NCI-H1694 (cell line): ENCODE measurements around the gene NEU1.
"Not testable (repeated sequence)": the region's sequence is repeated elsewhere in the genome, so short reads cannot be mapped to it uniquely, and the experiment has no call there.

ENCODE experiments used
- DNase-seq: peaks from one replicate; lab custom pipeline; 2025; lab: John Stamatoyannopoulos, UW

NEU1 gene

GRCh38 chr6:31874084-31874670 is 11.6 kb upstream of the NEU1 start:
- DNase-seq: no peak

- no peak for DNase-seq
Observed at GRCh38 chr6:31871046-31871659, 8.5 kb upstream of the NEU1 start.

- no peak for DNase-seq
Observed at GRCh38 chr6:31870385-31870921, 7.8 kb upstream of the NEU1 start.

GRCh38 chr6:31869343-31869742 is 6.7 kb upstream of the NEU1 start:
- DNase-seq: no peak

GRCh38 chr6:31868658-31868971 is 6.0 kb upstream of the NEU1 start:
- not testable (repeated sequence) for DNase-seq

- DNase-seq: no peak
Observed at GRCh38 chr6:31865205-31866118, 2.8 kb upstream of the NEU1 start.

- no peak for DNase-seq
Observed at GRCh38 chr6:31864818-31865204, 2.2 kb upstream of the NEU1 start.

GRCh38 chr6:31864123-31864562 is 1.5 kb upstream of the NEU1 start:
- not testable (repeated sequence) for DNase-seq

- no peak for DNase-seq
Observed at GRCh38 chr6:31861919-31862343, 690 bp downstream of the NEU1 start.

GRCh38 chr6:31861150-31861549 is 1.5 kb downstream of the NEU1 start:
- no peak for DNase-seq

- no peak for DNase-seq
Observed at GRCh38 chr6:31860349-31860748, 2.3 kb downstream of the NEU1 start.

- no peak for DNase-seq
Observed at GRCh38 chr6:31859923-31860322, 2.7 kb downstream of the NEU1 start.

GRCh38 chr6:31858707-31859106 is 3.9 kb downstream of the NEU1 start:
- DNase-seq: no peak

GRCh38 chr6:31857774-31858173 is 4.8 kb downstream of the NEU1 start:
- DNase-seq: not testable (repeated sequence)

- DNase-seq: not testable (repeated sequence)
Observed at GRCh38 chr6:31851980-31852718, 10.5 kb downstream of the NEU1 start.

GRCh38 chr6:31851485-31851832 is 11.2 kb downstream of the NEU1 start:
- no peak for DNase-seq

- DNase-seq: no peak
Observed at GRCh38 chr6:31850765-31851484, 11.7 kb downstream of the NEU1 start.

- DNase-seq: no peak
Observed at GRCh38 chr6:31847276-31847978, 15.2 kb downstream of the NEU1 start.

GRCh38 chr6:31844507-31844906 is 18.1 kb downstream of the NEU1 start:
- DNase-seq: no peak

- DNase-seq: no peak
Observed at GRCh38 chr6:31842053-31842452, 20.6 kb downstream of the NEU1 start.

- not testable (repeated sequence) for DNase-seq
Observed at GRCh38 chr6:31839779-31840126, 22.9 kb downstream of the NEU1 start.
